IPS DF 4.7 (cell line): ENCODE measurements around the gene PSMB9.
"Not testable (repeated sequence)": the region's sequence is repeated elsewhere in the genome, so short reads cannot be mapped to it uniquely, and the experiment has no call there.

ENCODE experiments used
- DNase-seq: peaks from one replicate; pipeline ENCODE4 v3.0.0-alpha.2; 2013; ENCODE audit warnings: low spot score; ENCODE audit errors: extremely low read depth

The PSMB9 gene

DNA sequence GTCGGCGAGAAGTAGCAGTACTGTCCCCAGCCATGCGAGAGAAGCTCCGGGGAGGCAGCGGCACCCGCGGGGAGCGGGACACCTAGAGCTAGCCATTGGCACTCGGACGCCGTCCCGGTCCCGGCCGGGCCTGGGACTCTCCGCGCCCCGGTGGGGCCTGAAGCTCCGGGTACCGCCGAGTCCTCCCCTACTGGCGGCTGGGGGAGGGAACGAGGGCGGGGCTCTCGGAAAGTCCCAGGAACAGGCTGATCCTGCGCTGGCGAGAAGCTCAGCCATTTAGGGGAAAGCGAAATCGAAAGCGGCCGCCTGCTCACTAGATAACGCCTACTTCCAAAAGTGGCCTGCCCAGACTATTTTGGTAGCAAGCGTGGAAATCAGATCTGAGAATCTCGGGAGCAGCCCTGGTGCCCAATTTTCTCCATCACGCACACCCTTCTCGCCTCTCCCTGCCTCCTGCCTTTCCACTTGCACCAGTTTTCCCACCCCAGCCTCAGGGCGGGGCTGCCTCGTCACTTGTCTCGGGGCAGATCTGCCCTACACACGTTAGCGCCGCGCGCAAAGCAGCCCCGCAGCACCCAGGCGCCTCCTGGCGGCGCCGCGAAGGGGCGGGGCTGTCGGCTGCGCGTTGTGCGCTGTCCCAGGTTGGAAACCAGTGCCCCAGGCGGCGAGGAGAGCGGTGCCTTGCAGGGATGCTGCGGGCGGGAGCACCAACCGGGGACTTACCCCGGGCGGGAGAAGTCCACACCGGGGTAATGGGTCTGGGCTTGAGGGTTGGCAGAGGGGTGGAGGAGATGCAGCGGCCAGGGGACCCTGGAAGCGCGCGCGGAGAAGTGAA lies at the start of gene PSMB9, which contains the start of gene TAP1:
TSS of gene PSMB9 (plus strand) at position 652 of the 835 bp plus-strand sequence. CDS start at position 690, 38 bp downstream.
TSS of gene TAP1 (minus strand) at position 164 of the 835 bp plus-strand sequence. CDS start at position 96, 68 bp downstream.
- DNase-seq, result no peak

DNA sequence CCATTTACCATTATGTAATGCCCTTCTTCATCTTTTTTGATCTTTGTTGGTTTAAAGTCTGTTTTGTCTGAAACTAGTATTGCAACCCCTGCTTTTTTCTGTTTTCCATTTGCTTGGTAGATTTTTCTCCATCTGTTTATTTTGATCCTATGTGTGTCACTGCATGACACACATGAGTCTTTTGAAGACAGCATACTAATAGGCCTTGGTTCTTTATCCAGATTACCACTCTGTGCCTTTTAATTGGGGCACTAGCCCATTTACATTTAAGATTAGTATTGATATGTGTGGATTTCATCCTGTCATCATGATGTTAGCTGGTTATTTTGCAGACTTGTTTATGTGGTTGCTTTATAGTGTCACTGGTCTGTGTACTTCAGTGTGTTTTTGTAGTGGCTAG lies 48.6 kb upstream of the PSMB9 start:
- not testable (repeated sequence) for DNase-seq

DNA sequence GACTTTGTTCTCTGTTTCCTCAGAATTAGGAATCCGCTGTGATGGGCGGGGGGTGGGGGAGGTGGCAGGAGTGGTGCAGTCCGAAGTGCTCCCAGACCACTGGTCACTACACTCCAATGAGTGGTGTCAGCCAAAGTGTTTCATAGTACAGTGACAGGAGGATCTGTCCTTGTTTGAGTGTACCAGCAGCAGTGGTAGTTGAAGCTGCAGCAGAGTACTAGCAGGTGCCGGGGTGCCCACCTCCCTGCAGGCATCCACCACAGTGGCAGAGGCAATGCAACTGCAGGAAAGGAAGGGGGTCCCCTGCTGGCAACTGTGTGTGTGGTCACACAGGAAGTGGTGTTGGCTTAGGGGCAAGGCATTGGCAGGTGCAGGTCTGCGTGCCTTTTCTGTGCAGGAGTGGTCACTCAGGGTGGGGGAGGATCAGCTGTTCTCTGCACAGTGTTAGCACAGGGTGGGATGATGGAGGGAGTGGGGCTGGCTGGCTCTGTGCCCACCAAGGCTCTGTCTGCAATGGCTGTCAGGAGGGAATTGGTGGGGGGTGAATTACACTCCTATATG lies 46.9 kb upstream of the PSMB9 start:
- DNase-seq, result no peak

DNA sequence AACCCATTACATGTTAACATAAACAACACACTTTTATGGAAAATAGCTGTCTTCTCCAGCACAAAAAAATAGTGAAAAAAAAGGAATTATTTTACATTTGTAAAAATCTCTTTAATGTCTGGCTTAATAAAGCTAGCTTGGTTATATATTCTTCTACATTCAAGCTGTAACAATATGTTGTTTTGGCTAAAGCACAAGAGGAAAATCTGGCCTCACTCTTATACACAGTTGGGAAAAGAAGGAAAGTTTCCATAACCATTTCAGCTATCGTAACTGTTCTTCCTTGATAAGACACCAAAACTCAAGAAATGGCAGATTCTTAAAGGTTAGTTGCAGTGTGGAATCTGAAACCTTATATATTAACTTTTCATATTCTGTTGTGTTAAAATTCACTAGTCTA lies 44.8 kb upstream of the PSMB9 start:
- DNase-seq, result no peak

DNA sequence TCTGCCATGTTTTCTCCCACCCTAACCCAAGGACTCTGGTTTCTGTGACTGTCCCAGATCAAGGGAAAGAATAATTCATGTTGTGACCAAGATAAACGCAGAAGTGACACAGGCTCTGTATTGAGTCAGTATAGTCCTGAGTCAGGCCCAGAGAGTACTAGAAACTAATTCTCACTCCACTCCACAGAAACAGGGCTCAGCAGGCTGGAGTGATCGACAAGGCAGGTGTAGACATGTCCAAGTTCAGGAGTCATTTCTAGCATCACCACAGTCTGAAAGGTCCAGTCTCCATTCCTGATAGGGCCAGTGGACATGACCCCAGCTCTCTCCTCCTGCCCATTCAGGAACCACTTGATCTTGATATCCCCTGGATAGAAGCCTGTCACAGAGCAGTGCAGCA lies 39.8 kb upstream of the PSMB9 start:
- DNase-seq, result no peak

DNA sequence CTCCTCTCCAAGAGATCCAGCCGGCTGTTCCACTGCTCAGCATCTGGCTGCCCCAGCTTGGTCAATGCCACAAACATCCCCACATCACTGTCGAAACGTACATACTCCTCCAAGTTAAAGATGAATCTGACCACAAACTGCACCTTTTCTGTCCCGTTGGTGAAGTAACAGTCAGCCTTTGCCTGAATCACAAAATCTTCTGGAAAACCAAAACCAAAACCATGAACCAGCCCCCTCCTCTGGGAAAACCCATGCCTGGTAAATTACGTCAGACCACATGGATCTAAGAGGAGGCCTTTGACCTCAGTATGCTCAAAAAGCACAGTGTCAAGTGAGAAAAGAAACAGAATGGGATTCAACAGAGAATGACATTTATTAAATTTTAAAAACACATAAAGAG lies 38.9 kb upstream of the PSMB9 start:
- DNase-seq, result no peak

DNA sequence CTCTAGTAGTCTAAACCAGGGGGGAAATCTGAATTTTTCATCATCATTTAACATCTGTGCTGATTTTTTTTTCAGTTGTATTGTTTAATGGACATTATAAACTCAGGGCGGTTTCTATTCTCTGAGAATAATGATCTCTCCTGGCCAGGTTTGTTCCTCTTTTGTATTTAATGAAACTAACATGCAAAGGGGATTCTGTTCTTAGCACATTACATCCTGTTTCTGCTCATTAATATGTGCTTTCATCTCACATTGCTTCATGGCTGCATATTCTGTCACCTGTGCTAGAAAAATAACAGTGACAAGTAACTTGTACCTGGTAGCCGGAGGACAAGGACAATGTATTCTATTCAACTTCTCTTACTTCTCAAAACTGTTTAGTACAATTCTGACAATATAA lies 38.0 kb upstream of the PSMB9 start:
- no peak for DNase-seq

DNA sequence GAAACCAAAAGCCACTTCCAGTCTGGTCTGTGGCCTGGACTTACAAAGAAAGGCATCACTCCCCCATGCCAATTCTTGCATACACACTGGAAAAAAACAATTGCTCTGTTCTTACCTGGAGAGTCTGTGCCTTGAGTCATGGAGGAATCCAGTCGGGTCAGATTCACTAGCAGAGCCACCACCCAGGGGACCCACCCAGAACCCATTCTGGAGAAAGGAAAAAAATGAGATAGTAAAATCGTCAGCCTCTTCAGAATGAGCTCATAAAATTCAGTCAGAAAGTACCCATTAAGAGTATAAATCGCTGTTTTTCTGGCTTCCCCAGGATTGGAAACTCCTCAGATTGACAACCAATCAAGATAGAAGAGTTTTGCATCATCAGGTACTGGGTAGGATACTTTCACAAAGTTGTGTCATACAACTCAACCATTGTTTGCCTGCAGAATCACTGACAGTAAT lies 37.2 kb upstream of the PSMB9 start, which contains the start of gene HLA-DOB:
TSS of gene HLA-DOB (minus strand) at position 257 of the 459 bp plus-strand sequence. CDS start at position 206, 51 bp downstream.
- DNase-seq, result no peak

DNA sequence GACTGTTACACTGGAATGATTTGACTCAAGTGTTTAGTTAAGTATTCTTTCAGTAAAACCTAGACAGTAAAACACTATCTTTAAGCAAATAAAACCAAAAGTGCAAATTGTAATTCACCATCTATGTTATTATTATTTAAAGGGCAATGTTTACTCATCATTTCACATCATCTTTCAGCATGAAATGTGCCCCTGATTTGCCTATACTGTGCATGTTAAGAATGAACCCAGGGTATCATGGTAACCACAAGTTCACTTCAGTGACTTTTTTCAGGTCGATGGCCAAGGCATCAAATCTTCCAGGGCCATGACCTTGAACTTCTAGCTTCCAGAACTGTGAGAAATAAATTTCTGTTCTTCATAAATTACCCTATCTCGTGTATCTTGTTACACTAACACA lies 35.1 kb upstream of the PSMB9 start:
- DNase-seq, result no peak

DNA sequence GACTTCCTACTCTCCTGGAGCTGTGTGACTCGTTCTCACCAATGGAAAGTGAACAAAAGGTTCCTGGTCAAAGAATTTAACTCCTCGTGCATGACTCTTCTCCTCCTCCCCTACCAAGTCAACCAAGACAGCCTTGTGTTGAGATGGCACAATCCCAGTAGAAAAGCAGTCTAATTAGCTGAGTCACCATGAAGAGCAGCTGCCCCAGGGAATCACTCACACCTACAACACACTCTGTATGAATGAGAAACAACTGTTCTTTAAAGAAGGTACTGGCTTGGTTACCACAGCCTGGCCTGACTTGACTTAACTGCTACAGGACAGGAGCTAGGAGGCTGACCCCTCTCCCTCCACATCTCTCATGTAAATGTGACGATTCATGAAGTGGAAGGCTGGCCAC lies 34.3 kb upstream of the PSMB9 start:
- no peak for DNase-seq

DNA sequence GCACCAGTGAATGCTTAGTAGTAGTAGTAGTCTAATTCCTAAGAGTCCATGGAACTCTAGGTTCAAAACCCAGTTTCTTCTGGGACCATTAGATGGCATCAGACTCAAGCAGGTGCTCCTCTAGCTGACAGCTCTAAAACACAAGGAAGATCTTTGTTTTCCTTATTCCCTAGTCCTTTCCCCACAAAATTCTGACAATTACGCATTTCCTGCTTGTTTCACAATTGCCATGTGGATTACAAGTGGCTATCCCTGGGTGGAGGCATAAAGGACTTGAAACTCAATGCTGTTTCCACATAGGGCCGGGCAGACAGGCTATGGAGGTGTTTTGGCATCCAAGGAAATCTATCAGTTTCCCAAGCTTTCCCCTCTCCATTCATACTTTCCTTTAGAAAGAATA lies 28.0 kb upstream of the PSMB9 start:
- no peak for DNase-seq

DNA sequence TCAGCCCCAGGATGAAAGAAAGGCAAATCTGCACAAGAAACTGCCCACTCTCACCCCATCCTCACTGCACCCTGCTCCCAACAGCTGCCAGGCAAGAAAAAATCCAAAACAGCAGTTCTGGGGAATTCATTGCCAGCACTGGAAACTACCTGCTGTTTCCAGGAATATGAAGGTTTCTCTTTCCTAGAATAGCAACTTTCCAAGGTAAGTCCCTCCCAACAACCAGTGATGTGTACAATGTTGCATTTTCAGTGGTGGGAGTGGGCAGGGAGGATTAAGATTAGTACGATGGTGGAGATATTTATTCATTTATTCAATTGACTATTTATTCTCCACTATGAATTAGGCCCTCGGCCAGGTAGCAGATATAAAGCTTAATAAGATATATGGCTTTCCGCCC lies 27.0 kb upstream of the PSMB9 start:
- DNase-seq, result no peak

DNA sequence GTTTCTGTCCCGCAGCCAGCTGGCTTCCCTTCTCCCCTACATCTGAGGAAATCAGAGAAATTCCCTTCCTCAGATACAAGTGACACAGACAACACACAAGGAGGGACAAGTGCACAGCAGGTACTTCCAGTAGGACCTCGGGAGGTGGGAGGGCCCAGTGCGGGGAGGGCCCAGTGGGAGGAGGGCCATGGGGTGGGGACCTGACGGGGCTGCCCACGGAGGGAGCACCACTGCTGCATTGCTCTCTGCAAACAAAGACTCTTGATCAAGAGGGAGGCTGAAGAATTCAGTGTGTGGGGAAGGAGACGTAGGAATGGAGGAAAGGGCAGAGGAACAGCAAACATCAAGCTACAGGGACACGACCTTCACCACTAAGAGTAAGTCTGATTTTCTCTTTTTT lies 24.5 kb upstream of the PSMB9 start:
- no peak for DNase-seq

DNA sequence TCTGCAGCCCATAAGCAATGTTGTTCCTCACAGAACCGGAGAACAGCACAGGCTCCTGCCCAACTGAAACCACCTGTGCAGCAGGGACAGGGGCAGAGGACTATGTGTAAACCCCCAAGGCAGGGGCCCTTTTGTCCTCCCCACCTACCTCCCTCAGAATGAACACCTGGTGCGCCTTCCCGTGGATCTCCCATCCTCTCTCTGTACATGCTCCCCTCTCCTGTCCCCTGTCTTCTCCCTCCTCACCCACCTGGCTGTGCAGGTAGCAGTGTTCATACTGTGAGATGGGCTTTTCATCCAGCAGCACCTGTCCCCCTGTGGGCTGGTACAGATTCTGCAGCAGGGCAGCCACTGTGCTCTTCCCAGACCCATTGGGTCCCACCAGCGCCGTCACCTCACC lies 24.0 kb upstream of the PSMB9 start:
- no peak for DNase-seq

DNA sequence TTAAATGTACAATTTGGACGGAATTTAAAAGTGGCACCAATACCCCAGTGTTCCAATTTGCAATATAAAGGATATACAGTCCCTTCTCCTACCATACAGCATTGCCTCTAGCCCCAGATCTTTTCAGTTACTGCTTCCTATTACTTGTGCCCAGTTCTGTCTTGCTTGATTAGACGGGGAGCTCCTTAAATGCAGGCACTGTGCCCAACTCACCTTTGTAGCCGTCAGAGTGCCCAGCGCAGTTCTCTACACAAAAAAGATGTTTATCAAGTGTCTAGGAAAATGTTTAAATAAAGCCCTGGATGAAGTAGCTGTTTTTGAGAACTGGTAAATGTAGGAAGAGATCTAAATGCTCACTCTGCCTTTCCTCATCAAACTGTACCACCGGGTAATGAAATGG lies 23.1 kb upstream of the PSMB9 start:
- DNase-seq, result no peak

DNA sequence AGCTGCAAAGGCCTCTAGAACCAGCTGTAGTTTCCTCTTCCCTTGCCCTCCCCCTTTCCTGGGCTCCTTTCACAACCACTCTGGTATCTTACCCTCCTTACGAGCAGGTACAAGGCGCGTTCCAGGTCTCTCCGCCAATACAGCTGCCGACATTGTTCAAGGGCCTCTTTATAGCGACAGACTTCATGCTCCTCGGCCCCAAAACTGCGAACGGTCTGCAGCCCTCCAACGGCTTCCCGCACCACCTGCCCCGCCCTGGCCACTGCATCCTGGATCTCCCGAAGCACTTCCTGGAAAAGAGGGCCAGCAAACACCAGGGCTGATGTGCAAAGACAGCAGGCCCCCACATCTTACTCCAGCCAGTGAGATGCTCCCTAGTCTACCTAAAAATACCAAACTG lies 21.5 kb upstream of the PSMB9 start:
- DNase-seq, result no peak

DNA sequence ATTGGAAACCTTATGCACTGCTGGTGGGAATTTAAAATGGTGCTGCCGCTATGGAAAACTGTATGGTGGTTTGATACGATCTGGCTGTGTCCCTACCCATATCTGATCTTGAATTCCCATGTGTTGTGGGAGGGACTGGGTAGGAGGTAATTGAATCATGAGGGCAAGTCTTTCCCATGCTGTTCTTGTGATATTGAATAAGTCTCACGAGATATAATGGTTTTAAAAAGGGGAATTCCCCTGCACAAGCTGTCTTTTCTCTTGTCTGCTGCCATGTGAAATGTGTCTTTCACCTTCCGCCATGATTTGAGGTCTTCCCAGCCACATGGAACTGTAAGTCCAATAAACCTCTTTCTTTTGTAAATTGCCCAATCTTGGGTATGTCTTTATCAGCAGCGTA lies 20.3 kb upstream of the PSMB9 start:
- no peak for DNase-seq

DNA sequence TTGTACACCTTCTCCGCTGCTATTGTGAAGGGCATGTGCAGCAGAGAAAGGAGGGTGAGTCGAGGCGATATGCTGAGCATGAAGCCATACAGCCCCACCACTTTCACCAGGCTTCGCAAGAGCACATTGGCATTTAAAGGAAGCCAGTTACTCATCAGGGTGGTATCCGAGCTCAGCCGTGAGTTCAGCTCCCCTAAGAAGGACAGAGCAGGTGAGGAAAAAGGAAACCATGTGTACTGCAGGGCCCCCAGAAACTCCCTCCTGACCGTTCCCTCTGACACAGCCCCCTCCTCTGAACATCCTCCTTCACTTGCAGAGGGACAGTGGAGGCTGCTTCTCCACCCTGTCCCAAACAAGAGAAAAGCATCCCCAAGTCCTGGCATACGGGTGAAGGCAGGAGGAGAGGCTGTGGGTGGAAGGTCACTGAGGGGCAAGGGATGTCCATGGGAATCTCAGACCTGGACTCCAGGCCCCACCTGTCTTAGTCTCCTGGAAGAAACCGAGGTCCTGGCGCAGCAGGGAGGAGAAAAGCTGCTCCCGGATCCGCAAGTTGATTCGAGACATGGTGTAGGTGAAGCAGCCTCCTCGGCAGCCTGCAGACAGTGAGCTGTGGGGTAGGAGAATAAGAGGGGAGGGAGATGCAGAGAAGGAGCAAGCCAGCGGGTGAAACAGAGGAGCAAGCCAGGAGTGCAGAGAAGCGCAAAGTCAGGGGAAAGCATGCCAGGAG lies 18.7 kb upstream of the PSMB9 start:
- no peak for DNase-seq

DNA sequence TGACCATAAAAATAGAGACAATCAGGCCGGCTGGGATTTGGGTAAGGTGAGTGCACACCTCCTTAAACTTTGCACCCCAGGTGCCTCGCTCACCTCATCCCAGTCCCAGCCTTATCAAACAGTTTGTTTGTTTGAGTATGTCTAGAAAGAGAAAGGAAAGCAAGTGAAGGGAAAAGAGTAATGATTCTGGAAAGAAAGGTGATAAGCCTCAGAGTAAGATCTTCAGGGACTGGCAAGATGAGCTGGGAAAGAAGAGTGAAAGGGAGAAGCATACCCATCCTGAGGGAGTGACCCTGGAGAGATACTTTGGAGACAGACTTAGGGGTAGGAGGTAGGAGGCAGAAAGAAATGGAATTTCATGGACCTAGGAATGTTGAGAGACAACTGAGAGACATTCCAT lies 17.1 kb upstream of the PSMB9 start:
- DNase-seq, result no peak

DNA sequence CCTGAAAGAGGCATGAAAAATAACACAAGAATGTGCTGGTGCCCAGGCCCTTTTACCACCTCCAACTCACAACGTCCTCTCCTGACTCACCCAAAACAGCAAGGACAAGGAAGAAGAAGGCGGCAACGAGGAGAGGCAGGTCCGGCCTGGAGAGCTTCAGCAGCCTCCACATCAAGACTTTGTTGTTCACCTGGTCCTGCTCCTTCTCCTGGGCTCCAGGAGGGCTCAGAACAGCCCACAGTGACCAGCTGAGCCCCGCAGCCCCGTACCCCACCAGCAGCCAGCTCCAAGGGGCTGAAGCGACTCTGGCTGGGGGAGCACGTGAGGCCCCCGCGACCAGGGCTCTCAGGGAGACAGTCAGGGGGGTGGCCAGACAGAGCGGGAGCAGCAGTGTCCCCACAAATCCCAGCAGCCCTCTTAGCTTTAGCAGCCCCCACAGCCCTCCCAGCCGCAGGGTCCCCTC lies 16.3 kb upstream of the PSMB9 start:
- no peak for DNase-seq

DNA sequence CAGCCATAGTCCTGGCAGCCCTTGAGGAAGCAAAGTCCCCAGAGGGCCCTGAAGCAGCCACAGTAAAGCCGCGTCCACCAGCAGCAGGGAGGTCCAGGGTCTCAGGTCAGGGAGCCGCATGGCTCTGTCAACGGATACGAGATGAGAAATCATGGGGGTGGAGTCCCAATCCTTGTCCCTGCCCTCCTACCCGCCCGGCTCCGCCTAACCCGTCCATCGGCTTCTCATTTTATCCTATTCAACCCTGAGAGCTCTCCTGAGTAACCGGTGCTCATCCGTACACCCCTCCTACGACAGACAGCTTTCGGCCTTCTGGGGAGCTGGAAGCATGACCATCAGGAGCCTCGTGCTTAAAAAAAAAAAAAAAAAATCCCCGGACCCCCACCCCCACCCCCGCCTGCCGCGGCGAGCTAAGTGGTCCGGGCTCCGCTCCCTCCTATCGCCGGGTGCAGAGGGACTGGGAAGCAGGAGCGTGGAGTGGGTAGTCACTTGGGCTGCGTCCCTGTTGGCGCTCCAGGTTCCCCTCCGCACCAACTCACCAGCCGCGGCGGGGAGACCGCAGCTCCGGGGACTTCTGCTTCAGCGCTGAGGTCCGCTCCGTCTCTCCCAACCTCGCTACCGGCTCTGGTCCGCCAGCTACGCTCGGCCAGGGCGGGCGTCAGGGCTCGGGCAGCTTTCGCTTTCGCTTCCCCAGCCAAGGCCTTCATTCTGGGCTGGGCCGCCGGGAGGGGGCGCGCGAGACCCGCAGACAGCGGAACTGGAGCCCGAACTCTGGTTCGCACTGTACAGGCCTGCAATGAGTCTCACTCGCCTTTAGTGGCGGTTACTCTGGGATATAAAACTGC lies 15.7 kb upstream of the PSMB9 start, which contains the start of gene TAP2:
TSS of gene TAP2 (minus strand) at position 626 of the 845 bp plus-strand sequence. CDS start at position 120, 506 bp downstream.
- DNase-seq, result no peak
